ENCODE measurements around the gene ASRGL1.
"Not testable (repeated sequence)": the region's sequence is repeated elsewhere in the genome, so short reads cannot be mapped to it uniquely, and the experiment has no call there.

DNA sequence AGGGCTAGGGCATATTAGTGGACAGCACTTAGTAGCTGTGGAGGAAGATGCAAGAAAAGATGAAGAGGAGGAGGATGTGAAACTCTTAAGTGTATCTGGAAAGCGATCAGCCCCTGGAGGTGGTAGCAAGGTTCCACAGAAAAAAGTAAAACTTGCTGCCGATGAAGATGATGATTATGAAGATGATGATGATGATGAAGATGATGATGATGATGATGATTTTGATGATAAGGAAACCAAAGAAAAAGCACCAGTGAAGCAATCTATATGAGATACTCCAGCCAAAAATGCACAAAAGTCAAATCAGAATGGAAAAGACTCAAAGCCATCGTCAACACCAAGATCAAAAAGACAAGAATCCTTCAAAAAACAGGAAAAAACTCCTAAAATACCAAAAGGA lies 6.0 kb upstream of the ASRGL1 start:
- TF ChIP-seq, protein P1, sequence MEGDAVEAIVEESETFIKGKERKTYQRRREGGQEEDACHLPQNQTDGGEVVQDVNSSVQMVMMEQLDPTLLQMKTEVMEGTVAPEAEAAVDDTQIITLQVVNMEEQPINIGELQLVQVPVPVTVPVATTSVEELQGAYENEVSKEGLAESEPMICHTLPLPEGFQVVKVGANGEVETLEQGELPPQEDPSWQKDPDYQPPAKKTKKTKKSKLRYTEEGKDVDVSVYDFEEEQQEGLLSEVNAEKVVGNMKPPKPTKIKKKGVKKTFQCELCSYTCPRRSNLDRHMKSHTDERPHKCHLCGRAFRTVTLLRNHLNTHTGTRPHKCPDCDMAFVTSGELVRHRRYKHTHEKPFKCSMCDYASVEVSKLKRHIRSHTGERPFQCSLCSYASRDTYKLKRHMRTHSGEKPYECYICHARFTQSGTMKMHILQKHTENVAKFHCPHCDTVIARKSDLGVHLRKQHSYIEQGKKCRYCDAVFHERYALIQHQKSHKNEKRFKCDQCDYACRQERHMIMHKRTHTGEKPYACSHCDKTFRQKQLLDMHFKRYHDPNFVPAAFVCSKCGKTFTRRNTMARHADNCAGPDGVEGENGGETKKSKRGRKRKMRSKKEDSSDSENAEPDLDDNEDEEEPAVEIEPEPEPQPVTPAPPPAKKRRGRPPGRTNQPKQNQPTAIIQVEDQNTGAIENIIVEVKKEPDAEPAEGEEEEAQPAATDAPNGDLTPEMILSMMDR (conservative IDR thresholded peaks at IDR 0.05; ENCODE audit: low read depth, low read length) = not testable (repeated sequence)
- not testable (repeated sequence) for TF ChIP-seq EZH2 (IDR thresholded peaks at IDR 0.05; ENCODE audit: borderline replicate concordance, low read depth, low read length, poor library complexity, severe bottlenecking)
